ENCODE results near the gene COL6A1.

The COL6A1 gene

DNA sequence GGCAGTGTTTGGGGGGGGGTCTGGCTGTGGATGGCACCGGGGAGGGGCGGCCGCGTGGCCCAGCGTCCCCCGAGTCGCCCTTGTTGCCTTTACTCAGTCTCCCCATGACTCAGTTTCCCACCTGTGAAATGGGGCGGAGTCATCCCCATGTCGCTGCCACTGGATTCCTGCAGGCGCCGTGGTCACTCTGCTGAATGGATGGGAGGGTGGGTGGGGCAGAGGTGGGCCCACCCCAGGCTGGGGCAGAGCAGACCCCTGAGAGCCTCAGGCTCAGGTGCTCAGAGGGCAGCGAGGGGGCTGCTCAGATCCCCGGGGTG lies 2.0 kb downstream of the COL6A1 start:
- no peak for DNase-seq (ENCODE audit: low spot score)

DNA sequence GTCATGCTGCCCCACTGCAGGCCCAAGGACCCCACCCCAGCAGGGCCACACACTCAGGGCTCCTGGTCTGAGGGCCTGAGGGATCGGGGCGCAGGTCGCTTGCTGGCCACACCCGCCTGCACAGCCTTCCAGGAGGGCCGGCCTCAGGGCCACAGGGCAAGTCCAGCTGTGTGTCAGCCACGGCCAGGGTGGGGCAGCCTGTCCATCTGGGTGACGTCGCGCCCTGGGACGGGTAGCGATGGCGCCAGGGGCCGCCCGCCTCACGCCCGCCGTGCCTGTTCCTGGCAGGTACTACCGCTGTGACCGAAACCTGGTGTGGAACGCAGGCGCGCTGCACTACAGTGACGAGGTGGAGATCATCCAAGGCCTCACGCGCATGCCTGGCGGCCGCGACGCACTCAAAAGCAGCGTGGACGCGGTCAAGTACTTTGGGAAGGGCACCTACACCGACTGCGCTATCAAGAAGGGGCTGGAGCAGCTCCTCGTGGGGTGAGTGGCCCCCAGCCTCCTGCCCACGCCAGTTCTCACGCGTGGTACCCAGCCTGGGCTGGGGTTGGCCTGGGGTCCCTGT lies 2.5 kb downstream of the COL6A1 start:
- DNase-seq (ENCODE audit: low spot score): no peak

DNA sequence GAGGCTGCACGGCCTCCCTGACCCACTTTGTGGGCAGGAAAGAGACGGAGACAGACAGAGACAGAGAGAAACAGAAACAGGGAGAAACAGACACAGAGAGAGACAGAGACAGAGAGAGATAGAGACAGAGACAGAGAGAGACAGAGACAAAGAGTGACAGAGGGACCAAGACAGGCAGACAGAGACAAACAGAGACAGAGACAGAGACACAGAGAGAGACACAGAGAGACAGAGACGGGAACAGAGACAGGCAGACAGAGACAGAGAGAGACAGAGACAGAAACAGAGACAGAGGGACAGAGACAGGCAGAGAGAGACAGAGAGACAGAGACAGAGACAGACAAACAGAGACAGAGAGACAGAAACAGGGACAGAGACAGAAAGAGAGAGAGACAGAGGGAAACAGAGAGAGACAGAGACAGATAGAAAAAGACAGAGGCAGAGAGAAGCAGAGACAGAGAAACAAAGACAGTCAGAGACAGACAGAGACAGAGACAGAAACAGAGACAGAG lies 3.1 kb downstream of the COL6A1 start:
- no peak for DNase-seq (ENCODE audit: low spot score)

DNA sequence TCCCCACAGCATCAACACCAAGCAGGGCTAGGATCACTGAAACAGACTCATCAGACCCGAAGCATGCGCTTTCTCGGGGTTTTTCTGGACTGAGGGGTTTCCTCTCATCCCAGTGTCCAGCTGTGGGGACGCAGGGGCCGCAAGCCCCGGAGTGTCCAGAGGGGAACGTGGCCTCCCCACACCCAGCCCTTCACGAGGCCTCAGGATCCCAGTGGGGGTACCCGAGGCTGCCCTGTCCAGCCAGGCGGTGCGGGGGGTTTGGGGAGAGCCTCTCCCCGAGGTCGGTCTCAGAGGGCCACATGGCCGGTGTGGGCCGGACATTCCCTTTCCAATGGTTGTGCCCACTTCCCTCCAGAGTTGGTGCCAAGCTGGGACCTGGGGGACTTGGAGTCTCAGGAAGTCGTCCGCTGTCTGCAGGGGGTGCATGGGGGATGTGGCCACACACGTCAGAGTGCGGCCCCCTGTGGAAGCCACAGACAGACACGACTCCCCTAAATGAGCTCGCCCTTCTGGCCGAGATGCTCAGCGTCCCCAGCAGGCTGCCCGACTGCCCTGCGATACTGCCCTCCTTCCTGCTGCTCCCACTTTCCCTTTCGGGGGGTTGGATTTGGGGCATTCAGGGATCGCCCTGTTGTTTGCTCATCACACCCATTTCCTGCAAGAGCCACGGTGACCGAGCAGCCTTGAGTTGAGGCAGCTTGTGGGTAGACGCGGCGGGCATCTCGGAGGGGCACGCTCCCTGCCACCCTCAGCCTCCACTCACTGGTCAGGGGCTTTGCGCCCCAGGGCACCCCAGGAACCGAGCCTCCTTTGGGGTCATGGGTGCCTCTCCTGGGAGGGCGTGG lies 4.1 kb downstream of the COL6A1 start:
- DNase-seq (ENCODE audit: low spot score): no peak

DNA sequence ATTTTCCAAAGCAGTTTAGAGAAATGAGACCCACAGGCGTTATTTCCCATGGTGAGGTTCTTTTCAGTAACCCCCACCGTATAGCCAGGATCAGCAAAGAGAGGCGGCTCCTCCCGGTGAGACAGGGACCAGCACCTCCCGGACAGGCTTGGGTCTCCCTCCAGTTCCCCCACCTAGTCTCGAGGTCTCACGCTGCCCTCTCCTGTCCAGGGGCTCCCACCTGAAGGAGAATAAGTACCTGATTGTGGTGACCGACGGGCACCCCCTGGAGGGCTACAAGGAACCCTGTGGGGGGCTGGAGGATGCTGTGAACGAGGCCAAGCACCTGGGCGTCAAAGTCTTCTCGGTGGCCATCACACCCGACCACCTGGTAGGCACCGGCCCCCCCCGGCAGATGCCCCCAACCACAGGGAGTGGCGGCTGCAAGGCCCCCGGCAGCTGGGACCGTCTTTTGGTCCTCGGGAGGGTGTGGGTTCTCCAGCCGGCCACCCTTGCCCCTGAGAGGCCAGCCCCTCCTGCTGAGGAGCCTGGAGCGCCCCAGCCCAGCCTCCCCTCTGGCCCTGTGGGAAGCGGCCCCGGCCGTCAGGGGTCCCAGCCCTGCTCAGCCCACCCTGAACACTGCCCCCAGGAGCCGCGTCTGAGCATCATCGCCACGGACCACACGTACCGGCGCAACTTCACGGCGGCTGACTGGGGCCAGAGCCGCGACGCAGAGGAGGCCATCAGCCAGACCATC lies 4.9 kb downstream of the COL6A1 start:
- no peak for DNase-seq (ENCODE audit: low spot score)

DNA sequence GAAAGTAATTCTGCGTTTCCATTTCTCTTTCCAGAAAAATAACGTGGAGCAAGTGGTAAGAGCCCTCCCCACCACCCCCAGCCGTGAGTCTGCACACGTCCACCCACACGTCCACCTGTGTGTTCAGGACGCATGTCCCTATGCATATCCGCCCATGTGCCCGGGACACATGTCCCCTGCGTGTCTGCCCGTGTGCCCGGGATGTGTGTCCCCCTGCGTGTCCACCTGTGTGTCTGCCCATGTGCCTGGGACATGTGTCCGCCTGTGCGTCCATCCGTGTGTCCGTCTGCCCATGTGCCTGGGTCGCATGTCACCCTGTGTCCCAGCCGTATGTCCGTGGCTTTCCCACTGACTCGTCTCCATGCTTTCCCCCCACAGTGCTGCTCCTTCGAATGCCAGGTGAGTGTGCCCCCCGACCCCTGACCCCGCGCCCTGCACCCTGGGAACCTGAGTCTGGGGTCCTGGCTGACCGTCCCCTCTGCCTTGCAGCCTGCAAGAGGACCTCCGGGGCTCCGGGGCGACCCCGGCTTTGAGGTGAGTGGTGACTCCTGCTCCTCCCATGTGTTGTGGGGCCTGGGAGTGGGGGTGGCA lies 5.6 kb downstream of the COL6A1 start:
- DNase-seq (ENCODE audit: low spot score): no peak

DNA sequence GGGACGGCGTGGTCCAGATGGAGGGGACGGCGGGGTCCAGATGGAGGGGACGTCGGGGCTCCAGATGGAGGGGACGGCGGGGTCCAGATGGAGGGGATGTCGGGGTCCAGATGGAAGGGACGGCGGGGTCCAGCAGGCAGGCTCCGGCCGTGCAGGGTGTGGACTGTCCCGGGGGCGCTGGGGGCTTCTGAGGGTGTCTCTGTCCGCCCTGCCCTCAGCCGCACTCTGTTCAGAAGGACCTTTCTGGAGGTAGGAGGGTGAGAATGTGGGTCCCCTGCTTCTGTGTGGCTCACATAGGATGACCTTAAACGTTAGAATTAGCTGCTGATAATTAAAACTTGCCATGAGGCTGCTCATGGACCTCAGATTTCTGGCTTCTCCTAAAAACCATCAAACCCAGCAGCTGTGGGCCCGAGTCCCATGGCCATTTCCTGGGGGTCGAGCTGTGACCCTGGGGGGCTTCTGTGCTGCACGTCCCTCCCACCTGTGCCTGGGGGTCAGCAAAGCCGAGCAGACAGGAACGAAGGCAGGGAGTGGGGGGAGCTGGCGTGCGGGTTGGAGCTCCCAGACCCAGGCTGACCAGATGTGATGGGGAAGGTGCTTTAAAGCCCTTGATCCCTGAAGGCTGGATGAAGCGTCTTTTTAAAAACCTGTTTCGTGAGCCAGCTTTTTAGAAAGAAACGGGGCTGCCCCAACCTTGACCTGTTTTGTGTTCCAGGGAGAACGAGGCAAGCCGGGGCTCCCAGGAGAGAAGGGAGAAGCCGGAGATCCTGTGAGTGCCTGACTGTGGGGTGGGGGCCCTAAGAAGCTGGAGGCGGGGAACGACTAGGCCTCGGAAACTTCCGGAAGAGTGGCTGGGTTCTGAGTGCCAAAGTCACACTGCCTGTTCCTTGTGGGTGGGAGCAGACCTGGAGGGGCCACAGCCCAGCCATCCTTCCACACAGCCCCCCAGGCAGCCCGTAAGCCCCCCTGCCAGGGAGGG lies 7.1 kb downstream of the COL6A1 start:
- DNase-seq (ENCODE audit: low spot score): no peak

DNA sequence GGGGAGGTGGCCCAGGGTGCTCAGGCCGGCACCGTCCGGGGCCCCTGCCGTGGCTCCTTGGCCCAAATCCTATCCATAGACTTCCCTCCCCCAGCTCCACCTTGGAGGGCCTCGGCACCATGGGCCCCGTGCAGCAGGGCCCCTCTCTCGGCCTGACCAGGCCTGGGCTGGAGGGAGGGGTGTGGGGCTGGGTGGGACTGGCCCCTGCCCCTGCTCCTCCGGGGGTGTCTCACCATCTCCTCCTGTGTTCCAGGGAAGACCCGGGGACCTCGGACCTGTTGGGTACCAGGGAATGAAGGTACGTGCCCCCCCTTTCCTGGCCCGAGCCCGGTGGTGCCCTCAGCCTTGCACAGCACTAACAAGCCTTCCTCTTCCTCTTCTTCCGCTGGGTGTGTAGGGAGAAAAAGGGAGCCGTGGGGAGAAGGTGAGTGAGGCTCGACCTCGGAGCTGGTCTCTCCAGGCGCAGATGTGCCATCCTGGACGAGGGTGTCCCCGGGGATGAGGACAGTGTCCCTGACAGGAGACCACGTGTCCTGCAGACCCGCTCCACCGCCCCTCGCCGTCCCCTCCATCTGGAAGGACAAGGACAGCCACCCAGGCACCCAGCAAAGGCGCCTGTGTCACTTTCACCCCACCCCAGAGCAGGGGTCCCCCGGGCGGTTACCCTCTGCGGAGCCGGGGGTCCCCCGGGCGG lies 7.9 kb downstream of the COL6A1 start:
- DNase-seq (ENCODE audit: low spot score): no peak

DNA sequence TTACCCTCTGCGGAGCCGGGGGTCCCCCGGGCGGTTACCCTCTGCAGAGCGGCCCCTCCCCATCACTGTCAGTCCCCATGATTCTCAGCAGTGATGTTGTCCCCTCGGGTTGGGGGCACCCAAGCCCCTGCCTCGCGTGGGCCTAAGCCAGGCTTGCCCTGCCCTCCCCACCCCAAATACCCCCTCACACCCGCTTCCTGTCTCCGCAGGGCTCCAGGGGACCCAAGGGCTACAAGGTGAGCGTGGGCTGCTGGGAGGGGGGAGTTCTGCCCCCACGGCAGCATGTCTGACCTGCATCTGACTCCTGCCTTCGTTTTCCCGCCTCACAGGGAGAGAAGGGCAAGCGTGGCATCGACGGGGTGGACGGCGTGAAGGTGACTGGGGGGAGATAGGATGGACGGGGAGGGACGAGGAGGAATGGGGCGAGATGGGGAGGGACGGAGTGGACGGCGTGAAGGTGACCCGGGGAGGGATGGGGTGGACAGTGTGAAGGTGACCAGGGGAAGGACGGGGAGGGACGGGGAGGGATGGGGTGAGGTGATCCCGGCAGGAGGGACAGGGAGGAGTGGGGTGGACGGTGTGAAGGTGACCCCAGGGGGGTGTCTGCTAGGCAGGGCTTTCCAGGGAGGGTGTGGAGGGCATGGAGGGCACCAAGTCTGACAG lies 8.6 kb downstream of the COL6A1 start:
- DNase-seq (ENCODE audit: low spot score): no peak

DNA sequence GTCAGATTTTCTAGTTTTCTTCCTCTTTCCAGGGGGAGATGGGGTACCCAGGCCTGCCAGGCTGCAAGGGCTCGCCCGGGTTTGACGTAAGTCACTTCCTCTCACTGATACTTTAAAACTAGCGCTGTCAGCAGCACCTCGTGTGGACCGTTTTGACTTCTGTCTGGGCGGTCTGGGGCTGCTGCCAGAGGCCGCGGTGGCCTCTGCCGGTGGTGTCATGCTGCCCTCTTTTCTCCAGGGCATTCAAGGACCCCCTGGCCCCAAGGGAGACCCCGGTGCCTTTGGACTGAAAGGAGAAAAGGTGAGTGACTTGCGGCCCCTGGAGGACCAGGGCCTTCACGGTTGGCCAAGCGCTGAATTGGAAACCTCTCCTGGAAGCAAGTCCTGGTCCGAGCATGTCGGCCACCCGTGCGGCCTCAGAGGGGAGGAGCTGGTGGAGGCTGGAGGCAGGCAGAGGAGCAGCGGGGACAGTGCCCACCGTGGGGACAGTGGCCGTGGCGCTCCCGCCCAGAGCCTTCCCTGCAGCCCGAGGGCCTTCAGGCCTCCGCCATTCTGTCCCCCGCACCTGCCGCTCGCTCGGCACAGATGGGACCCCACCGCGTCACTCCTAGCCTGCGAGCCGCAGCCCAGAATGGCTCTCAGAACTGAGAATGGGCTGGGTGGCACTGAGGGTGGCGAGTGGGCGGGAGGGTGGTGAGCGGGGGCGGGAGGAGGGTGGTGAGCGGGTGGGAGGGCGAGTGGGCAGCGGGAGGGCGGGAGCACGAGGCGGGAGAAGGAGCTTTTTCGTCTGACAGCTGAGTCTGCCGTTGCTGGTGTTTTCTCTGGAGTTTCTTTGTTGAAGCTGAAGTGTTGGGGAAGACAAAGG lies 9.4 kb downstream of the COL6A1 start:
- no peak for DNase-seq (ENCODE audit: low spot score)

DNA sequence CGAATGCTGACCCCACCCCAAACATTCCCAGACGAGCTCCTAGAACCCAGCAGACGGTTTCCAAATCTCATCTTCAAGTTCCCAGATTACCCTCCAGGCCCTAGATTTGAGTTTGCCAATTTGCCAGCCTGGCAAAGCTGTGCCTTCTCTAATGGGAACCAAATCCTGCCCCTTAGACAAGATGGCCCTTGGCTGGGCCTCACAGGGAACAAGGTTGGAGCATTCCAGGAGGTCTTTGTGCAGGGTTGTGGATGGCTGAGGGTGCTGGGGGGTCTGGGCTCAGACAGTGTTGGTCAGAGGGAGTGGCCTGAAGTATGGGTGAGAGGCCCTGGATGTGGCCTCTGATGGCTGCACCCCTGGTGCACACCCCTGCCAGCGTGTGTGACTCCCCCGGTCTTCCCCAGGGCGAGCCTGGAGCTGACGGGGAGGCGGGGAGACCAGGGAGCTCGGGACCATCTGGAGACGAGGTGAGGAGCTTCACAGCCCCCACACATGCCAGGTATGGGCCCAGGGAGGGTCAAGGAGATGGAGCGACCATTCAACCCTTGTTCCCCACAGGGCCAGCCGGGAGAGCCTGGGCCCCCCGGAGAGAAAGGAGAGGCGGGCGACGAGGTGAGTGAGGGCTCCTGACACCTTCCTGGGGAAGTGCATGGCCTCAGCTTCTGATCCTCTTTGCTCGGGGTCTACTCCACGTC lies 10.2 kb downstream of the COL6A1 start:
- no peak for DNase-seq (ENCODE audit: low spot score)

DNA sequence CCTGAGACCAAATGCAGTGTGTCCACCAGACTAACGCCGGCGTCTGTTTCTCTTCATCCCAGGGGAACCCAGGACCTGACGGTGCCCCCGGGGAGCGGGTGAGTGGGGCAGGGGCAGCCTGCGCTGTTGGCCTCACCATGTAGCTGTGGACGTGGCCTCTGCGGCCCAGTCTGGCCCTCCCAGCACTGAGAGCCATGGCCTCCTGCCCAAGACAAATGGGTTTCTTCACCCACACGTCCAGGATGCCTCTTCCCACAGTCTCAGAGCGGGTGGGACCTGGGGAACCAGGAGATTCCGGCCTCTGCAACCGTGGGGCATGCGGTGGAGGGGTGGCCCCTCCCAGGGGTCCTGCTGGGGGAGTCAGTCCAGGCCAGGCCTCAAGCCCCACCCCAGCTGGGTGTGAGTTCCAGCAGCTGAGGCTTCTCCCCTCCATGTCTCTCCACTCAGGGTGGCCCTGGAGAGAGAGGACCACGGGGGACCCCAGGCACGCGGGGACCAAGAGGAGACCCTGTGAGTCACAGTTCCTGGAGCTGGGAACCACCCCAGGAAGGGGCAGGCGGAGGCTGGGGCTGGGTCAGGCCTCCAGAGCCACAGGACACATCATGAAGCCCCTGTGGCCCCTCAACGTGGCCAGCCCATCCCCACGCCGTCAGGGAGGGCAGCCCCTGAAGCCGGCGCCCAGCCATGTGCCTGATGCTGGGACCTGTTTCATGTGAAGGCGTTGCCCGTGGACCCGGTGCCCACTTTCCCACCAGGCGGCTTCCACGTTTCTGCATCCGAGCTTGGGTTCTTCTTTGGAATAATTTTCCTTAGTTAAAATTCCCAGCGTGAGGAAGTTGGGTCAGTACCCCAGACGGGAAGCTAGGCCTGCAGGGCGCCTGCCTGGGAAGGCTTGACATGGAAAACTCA lies 11.0 kb downstream of the COL6A1 start:
- no peak for DNase-seq (ENCODE audit: low spot score)

DNA sequence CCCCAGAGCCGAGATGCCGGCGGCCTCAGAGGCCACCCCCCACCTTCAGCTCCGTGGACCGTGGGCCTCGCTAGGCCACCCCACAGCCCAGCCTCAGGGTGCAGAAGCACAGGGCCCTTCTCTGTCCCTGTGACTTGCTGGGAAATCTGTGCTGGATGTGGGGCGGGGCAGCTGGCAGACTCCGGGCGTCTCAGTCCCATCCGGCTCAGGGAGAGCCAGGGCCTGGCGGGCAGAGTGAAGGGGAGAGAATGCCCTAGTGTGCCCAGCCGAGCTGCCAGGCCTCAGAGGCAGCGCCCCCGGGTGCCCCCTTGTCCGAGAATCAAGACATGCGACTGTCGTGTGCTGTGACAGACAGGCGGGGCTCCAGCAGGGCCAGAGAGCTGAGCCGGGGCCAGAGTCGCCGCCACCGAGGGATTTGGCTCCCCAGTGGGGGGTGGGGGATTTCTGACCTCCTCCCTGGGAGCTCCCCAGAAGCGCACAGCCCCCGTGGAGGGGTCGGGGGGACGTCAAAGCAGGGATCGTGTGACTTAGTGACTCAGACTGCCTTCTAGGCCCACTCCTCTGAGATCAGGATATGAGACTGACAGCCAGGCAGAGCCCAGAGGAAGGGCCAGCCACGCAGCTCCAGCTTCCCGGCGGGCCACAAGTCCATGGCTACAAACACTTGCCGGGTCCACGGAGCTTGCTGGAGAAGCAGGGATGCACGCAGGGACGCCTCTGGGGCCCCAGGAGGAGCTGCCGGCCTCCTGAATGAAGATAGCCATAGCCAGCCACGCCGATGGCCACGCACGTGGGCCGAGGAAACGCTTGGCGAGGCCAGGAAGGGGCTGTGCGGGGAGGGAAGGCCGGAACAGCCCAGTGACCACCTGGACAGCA lies 11.9 kb downstream of the COL6A1 start:
- DNase-seq (ENCODE audit: low spot score): no peak

DNA sequence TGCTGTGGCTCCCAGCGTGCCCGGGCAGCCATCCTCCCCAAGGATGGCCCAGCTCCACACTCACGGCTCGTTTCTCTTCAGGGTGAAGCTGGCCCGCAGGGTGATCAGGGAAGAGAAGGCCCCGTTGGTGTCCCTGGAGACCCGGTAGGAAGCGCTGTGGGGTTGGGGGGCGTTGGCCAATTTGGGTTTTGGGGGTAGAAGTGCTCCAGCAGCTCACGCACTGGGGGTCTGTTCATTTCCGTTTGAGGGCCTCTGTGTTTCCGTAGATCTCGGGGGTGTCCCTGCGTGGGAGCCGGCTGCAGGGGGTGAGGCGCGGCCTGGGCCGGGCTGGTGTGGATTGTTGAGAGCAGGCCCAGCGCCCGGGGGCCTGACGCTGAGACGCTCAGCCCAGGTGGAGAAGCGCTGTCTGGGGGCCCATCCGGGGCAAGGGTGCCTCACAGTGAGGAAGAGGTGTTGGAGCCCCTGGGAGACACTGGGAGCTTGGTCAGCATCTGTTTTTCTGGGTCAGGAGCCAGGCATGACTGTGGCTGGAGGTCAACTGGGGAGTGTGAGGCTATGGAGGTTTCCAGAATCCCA lies 12.6 kb downstream of the COL6A1 start:
- no peak for DNase-seq (ENCODE audit: low spot score)

DNA sequence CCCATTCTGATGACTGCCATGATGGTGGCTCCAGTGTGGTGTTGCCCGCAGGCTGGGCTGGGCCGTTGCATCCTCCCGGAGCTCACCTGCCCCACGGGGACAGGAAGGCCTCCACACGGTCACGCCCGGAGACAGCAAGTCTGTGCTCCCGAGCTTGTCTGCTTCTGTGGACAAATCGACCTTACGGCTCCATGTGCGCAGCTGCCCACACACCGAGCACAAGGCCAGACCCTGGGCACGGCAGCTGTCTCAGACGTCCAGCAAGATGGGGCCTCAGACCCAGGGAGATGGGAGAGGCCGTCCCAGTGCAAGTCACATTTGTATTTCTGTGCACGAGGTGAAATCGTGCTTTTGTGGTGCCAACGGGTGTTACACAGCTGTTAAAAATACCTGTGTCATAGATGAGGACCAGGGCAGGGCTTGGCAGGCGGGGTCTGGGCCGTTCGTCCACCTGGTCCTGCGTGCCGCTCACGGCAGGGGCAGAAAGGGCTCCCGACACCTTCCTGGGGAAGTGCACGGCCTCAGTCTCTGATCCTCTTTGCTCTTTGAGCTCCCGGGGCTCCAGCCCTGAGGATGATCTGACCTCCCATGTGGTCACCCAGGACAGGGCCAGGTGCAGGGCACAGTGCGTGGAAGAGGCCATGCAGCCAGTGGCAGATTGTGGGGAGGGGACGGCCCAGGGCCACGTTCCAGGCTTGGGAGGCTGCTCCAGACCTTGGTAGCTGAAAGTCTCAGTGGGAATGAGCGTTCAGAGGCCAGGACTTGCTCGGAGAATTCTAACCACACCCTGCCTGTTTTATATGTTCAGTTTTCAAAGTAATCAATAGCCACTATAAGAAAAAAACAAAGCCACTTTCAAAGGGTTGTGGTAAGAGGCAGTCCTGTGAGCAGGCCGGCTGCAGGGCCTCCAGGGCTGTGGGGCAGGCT lies 13.5 kb downstream of the COL6A1 start:
- DNase-seq (ENCODE audit: low spot score): no peak

All from putamen (tissue), 1 donor.